Neural cell (in vitro differentiated cells): ENCODE data around the gene SF1. TPM values are rescaled to one million over a fixed set of nuclear protein-coding genes. Genes with fewer than 3 reads are reported as not detected.

Experiments
- H2AFZ ChIP-seq: fragments of 200-600, 300-800 bp; sonication (generic), shearing (Covaris generic); 2 replicates; pipeline ENCODE4 v1.6.0; 2014; ENCODE audit warnings: low read depth, mild to moderate bottlenecking, antibody characterized with exemption, low read length, moderate library complexity
- H3F3A ChIP-seq: fragments of 200-600 bp; shearing (Covaris generic); 2 replicates; pipeline ENCODE4 v1.6.1; 2016; ENCODE audit warnings: mild to moderate bottlenecking, moderate library complexity, mixed read lengths, antibody characterized with exemption, low read length; ENCODE audit not compliant: insufficient read depth, poor library complexity, severe bottlenecking
- H3K27ac ChIP-seq: fragments of 200-600, 300-800 bp; sonication (generic), shearing (Covaris generic); 2 replicates; pipeline ENCODE4 v1.5.1; 2014; ENCODE audit warnings: mild to moderate bottlenecking, low read length, moderate library complexity
- H3K27me3 ChIP-seq: fragments of 300-800, 200-600 bp; sonication (generic), shearing (Covaris generic); 2 replicates; pipeline ENCODE4 v1.6.0; 2014; ENCODE audit warnings: mild to moderate bottlenecking, low read depth, low read length, moderate library complexity; ENCODE audit not compliant: insufficient read depth
- H3K36me3 ChIP-seq: fragments of 300-800, 200-600 bp; sonication (generic), shearing (Covaris generic); 2 replicates; pipeline ENCODE4 v1.5.1; 2014; ENCODE audit warnings: mild to moderate bottlenecking, antibody characterized with exemption, low read length, moderate library complexity; ENCODE audit not compliant: insufficient read depth
- H3K4me2 ChIP-seq: fragments of 300-800, 200-600 bp; sonication (generic), shearing (Covaris generic); 2 replicates; pipeline ENCODE4 v1.6.0; 2014; ENCODE audit warnings: mild to moderate bottlenecking, low read length
- H3K4me3 ChIP-seq: fragments of 300-800, 200-600 bp; sonication (generic), shearing (Covaris generic); 2 replicates; pipeline ENCODE4 v1.5.1; 2014; ENCODE audit warnings: mild to moderate bottlenecking, low read length, moderate library complexity
- H3K79me2 ChIP-seq: fragments of 200-600 bp; shearing (Covaris generic); replicated peaks from 2 replicates; pipeline ENCODE4 v1.6.0; 2014; ENCODE audit warnings: mild to moderate bottlenecking, low read length, moderate library complexity; ENCODE audit not compliant: insufficient read depth
- H3K9ac ChIP-seq: fragments of 300-800, 200-600 bp; sonication (generic), shearing (Covaris generic); 2 replicates; pipeline ENCODE4 v1.6.1; 2016; ENCODE audit warnings: mild to moderate bottlenecking, low read length, mixed read lengths
- H3K9me2 ChIP-seq: fragments of 200-600 bp; shearing (Covaris generic); 2 replicates; pipeline ENCODE4 v1.6.1; 2016; ENCODE audit warnings: mild to moderate bottlenecking, low read length, mixed read lengths; ENCODE audit not compliant: insufficient read depth
- H3K9me3 ChIP-seq: fragments of 200-600, 300-800 bp; sonication (generic), shearing (Covaris generic); 2 replicates; pipeline ENCODE4 v1.6.1; 2016; ENCODE audit warnings: mild to moderate bottlenecking, mixed run types, low read length, moderate library complexity, mixed read lengths
- H4K20me1 ChIP-seq: fragments of 200-600 bp; shearing (Covaris generic); 2 replicates; pipeline ENCODE4 v1.6.1; 2016; ENCODE audit warnings: mild to moderate bottlenecking, mixed run types; ENCODE audit not compliant: insufficient read depth
- EP300 ChIP-seq: fragments of 450-650 bp; conservative IDR thresholded peaks from 2 replicates; pipeline ENCODE4 v1.6.1; 2014; ENCODE audit warnings: antibody characterized with exemption, mild to moderate bottlenecking, moderate library complexity; ENCODE audit not compliant: poor library complexity, severe bottlenecking
- EZH2 ChIP-seq: fragments of 200-600, 300-800 bp; shearing (Covaris generic), sonication (generic); IDR thresholded peaks from 2 replicates; pipeline ENCODE4 v1.6.1; 2014; ENCODE audit warnings: antibody characterized with exemption, low read length, borderline replicate concordance, mild to moderate bottlenecking; ENCODE audit not compliant: insufficient read depth, poor library complexity, severe bottlenecking
- POLR2AphosphoS5 ChIP-seq: IDR thresholded peaks from 2 replicates; pipeline ENCODE4 v1.6.1; 2012
- SMC3 ChIP-seq: fragments of 450-650 bp; conservative IDR thresholded peaks from 2 replicates; pipeline ENCODE4 v1.6.1; 2014; ENCODE audit warnings: antibody characterized with exemption, mild to moderate bottlenecking, moderate library complexity; ENCODE audit not compliant: poor library complexity
- TAF1 ChIP-seq: IDR thresholded peaks from 2 replicates; pipeline ENCODE4 v1.6.1; 2012; ENCODE audit warnings: low read depth
- polyA plus RNA-seq: library from polyadenylated mRNA; depleted of rRNA; stranded (reverse); fragments of >200 nt; gene quantifications from 2 replicates; pipeline ENCODE4 v1.2.3, GENCODE V29; 2014
- TF ChIP-seq, protein P1 (sequence below): fragments of 450-650 bp; IDR thresholded peaks from 2 replicates; pipeline ENCODE4 v1.5.1; 2014; ENCODE audit warnings: antibody characterized with exemption, mild to moderate bottlenecking, moderate library complexity; ENCODE audit not compliant: poor library complexity, severe bottlenecking
- TF ChIP-seq, protein P2 (sequence below): IDR thresholded peaks from 2 replicates; pipeline ENCODE4 v1.6.1; 2012; ENCODE audit warnings: borderline replicate concordance

The SF1 gene
- polyA plus RNA-seq, 1 donor from 2014 or later = 53.2 TPM

DNA sequence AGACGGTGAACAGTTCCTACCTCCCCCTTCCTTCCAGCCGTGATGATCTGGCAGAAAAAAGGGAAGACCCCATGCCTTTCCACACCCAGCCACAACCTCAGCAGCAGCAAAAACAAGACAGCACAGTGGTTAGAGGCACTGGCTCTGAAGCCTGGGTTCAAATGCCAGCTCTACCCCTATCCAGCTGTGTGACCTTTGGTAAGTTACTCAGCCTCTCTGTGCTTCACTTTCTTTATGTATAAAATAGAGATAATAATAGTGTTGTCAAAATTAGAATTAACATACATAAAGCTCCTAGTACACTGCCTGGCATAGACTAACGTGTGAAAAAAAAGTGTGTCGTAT, 59.6 kb downstream of the SF1 start:
- TF ChIP-seq SMC3 = no peak
- Histone ChIP-seq H3K36me3 (no peaks in the 10 kb centered on the region), H3K79me2 (peaks cover 59% of the 10 kb centered on the region), H3K9me2 (no peaks in the 10 kb centered on the region), H3F3A (no peaks in the 10 kb centered on the region), H4K20me1 (peaks cover 23% of the 10 kb centered on the region), H2AFZ (no peak overlapping the region), H3K9ac (peak overlapping the region; percentile 20), H3K27ac (no peak overlapping the region), H3K4me2 (no peak overlapping the region), H3K4me3 (no peak overlapping the region), H3K27me3 (no peaks in the 10 kb centered on the region), H3K9me3 (no peaks in the 10 kb centered on the region)

DNA sequence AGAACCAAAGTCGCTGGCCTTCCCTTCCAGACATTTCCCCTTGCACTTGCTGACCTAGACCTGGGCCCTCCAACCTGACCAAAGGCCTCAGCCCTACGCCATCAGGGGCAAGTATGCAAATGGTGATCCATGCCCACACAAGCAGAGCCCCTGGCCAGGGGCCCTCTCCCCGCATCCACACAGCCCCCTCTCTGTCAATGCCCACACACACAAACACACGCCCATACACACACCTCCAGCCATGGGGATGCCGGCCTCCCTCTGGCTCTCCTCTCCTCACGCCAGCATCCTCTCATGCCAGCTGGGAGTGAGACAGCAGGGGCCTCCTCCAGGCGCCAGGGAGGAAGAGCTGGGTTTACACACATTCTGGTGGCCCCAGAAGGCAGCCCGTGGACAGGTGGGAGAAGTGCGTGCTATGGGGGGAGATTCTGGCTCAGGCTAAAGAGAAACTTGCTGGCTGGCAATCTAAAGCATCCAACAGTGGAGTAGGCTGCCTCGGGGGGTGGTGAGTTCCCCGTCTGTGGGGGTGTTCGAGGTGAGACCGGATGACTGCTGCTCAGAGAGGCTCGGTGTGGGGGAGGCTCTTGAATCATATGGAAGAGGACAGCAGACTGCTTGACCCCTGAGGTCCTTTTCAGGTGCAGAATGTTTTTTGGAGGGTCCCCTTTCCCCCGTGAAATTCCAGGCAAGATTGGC, 60.1 kb downstream of the SF1 start:
- Histone ChIP-seq H3K9me3 (no peaks in the 10 kb centered on the region), H3K27ac (no peak overlapping the region), H3F3A (no peaks in the 10 kb centered on the region), H3K36me3 (no peaks in the 10 kb centered on the region), H3K9ac (peak overlapping the region; percentile 20), H3K4me2 (no peak overlapping the region), H2AFZ (no peak overlapping the region), H3K4me3 (no peak overlapping the region), H3K27me3 (no peaks in the 10 kb centered on the region), H3K9me2 (no peaks in the 10 kb centered on the region), H4K20me1 (peaks cover 24% of the 10 kb centered on the region), H3K79me2 (peaks cover 59% of the 10 kb centered on the region)
- TF ChIP-seq, protein P1, sequence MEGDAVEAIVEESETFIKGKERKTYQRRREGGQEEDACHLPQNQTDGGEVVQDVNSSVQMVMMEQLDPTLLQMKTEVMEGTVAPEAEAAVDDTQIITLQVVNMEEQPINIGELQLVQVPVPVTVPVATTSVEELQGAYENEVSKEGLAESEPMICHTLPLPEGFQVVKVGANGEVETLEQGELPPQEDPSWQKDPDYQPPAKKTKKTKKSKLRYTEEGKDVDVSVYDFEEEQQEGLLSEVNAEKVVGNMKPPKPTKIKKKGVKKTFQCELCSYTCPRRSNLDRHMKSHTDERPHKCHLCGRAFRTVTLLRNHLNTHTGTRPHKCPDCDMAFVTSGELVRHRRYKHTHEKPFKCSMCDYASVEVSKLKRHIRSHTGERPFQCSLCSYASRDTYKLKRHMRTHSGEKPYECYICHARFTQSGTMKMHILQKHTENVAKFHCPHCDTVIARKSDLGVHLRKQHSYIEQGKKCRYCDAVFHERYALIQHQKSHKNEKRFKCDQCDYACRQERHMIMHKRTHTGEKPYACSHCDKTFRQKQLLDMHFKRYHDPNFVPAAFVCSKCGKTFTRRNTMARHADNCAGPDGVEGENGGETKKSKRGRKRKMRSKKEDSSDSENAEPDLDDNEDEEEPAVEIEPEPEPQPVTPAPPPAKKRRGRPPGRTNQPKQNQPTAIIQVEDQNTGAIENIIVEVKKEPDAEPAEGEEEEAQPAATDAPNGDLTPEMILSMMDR = no peak
- TF ChIP-seq EZH2 (no peak), SMC3 (no peak), TAF1 (no peak), POLR2AphosphoS5 (no peak)
- TF ChIP-seq, protein P2, sequence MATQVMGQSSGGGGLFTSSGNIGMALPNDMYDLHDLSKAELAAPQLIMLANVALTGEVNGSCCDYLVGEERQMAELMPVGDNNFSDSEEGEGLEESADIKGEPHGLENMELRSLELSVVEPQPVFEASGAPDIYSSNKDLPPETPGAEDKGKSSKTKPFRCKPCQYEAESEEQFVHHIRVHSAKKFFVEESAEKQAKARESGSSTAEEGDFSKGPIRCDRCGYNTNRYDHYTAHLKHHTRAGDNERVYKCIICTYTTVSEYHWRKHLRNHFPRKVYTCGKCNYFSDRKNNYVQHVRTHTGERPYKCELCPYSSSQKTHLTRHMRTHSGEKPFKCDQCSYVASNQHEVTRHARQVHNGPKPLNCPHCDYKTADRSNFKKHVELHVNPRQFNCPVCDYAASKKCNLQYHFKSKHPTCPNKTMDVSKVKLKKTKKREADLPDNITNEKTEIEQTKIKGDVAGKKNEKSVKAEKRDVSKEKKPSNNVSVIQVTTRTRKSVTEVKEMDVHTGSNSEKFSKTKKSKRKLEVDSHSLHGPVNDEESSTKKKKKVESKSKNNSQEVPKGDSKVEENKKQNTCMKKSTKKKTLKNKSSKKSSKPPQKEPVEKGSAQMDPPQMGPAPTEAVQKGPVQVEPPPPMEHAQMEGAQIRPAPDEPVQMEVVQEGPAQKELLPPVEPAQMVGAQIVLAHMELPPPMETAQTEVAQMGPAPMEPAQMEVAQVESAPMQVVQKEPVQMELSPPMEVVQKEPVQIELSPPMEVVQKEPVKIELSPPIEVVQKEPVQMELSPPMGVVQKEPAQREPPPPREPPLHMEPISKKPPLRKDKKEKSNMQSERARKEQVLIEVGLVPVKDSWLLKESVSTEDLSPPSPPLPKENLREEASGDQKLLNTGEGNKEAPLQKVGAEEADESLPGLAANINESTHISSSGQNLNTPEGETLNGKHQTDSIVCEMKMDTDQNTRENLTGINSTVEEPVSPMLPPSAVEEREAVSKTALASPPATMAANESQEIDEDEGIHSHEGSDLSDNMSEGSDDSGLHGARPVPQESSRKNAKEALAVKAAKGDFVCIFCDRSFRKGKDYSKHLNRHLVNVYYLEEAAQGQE = no peak

DNA sequence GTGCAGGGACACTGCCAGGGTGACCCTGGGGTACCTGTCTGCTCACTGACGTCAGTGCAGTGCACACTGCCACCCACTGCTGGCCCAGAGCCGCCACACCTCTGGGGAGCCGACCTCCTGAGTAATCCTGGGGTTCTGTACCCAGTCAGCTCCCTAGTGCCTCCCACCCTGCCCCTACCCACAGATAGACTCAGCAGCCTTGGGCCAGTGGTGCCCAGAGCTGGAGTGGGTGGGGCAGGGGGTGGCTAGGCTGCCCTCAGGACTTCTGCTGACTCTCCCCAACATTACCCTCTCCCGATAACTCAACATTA, 61.1 kb downstream of the SF1 start:
- peak overlapping the region; percentile 64 for H3K4me3 ChIP-seq
- TF ChIP-seq, protein P2 = no peak
- TF ChIP-seq POLR2AphosphoS5 (no peak), EZH2 (no peak), EP300 (no peak)
- TF ChIP-seq, protein P1 = peak; percentile 28
- H3K36me3 ChIP-seq = no peaks in the 10 kb centered on the region
- no peak overlapping the region for H2AFZ ChIP-seq
- no peak overlapping the region for H3K4me2 ChIP-seq
- H3K79me2 ChIP-seq = peaks cover 57% of the 10 kb centered on the region
- peaks cover 30% of the 10 kb centered on the region for H4K20me1 ChIP-seq
- no peaks in the 10 kb centered on the region for H3K9me2 ChIP-seq
- H3K27me3 ChIP-seq = no peaks in the 10 kb centered on the region
- no peaks in the 10 kb centered on the region for H3F3A ChIP-seq
- H3K27ac ChIP-seq = peak overlapping the region; percentile 88
- H3K9me3 ChIP-seq = no peaks in the 10 kb centered on the region
- peak overlapping the region; percentile 64 for H3K9ac ChIP-seq
